Dermis microvascular lymphatic vessel endothelial cell (primary cell): Measurements from ENCODE around the gene DAG1. TPM values are rescaled to one million over a fixed set of nuclear protein-coding genes. Genes with fewer than 3 reads are reported as not detected.
A peak's percentile ranks its signal among the peaks of the same experiment; 100 is the strongest.

Experiments used
- DNase-seq, 2 donors: peaks; one replicate each; pipeline versions ENCODE4 v3.0.0 to v3.0.0-alpha.2; 2010; ENCODE audit warnings: low read depth in 2 of 2
- total RNA-seq: library from RNA; depleted of rRNA; stranded (reverse); fragments of >200 nt; gene quantifications from 2 replicates; pipeline ENCODE4 v1.2.1, GENCODE V29; 2014

Gene DAG1
- total RNA-seq, 1 donor from 2014 or later = 26.1 TPM

- no peak for DNase-seq
Observed at GRCh38 chr3:49518016-49518415, 47.9 kb downstream of the DAG1 start.

GRCh38 chr3:49518441-49518840 lies 48.4 kb downstream of the DAG1 start:
- DNase-seq = no peak

GRCh38 chr3:49519296-49519695 lies 49.2 kb downstream of the DAG1 start:
- DNase-seq = no peak

- DNase-seq = peak in 1 of 2 donors; percentile 7
Observed at GRCh38 chr3:49519916-49520385, 49.9 kb downstream of the DAG1 start.

- no peak for DNase-seq
Observed at GRCh38 chr3:49523756-49524747, 54.0 kb downstream of the DAG1 start.

GRCh38 chr3:49529567-49529966 lies 59.5 kb downstream of the DAG1 start:
- DNase-seq = no peak

- DNase-seq = no peak
Observed at GRCh38 chr3:49530231-49530630, 60.2 kb downstream of the DAG1 start.

- no peak for DNase-seq
Observed at GRCh38 chr3:49530701-49531100, 60.6 kb downstream of the DAG1 start.

GRCh38 chr3:49531218-49531617 lies 61.2 kb downstream of the DAG1 start:
- DNase-seq = no peak

- no peak for DNase-seq
Observed at GRCh38 chr3:49531715-49532114, 61.6 kb downstream of the DAG1 start.

- DNase-seq = no peak
Observed at GRCh38 chr3:49533031-49533430, 63.0 kb downstream of the DAG1 start.

GRCh38 chr3:49533786-49534519 lies 63.9 kb downstream of the DAG1 start:
- no peak for DNase-seq

GRCh38 chr3:49534581-49535441 lies 64.7 kb downstream of the DAG1 start:
- DNase-seq = peak in 1 of 2 donors; percentile 7

GRCh38 chr3:49535971-49536874 lies 66.2 kb downstream of the DAG1 start:
- no peak for DNase-seq

- no peak for DNase-seq
Observed at GRCh38 chr3:49536875-49537533, 66.9 kb downstream of the DAG1 start.

- peak; percentile 85 to 96 for DNase-seq
Observed at GRCh38 chr3:49539659-49540560, 69.8 kb downstream of the DAG1 start.

GRCh38 chr3:49552087-49552486 lies 82.0 kb downstream of the DAG1 start:
- DNase-seq = no peak

GRCh38 chr3:49553324-49553691 lies 83.2 kb downstream of the DAG1 start:
- no peak for DNase-seq
